Measurements from ENCODE around the gene LSM12.

LSM12 gene

GRCh38 chr17:44011876-44012275, 54.6 kb downstream of the LSM12 start:
- no peak for DNase-seq (ENCODE audit: low read depth)

GRCh38 chr17:44010966-44011647, 55.4 kb downstream of the LSM12 start:
- no peak overlapping the region for H3K4me3 ChIP-seq (ENCODE audit: low read length)
- no peak for TF ChIP-seq CTCF (conservative IDR thresholded peaks at IDR 0.05; ENCODE audit: low read length)
- DNase-seq (ENCODE audit: low read depth), result no peak

More at GRCh38 chr17:44011876-44012275, 54.6 kb downstream of the LSM12 start:
- no peak overlapping the region for H3K4me3 ChIP-seq (ENCODE audit: low read length)
- no peak for TF ChIP-seq CTCF (conservative IDR thresholded peaks at IDR 0.05; ENCODE audit: low read length)

GRCh38 chr17:44008205-44008909, 58.1 kb downstream of the LSM12 start:
- peak overlapping the region; percentile 74 for H3K4me3 ChIP-seq (ENCODE audit: low read length)
- TF ChIP-seq CTCF (conservative IDR thresholded peaks at IDR 0.05; ENCODE audit: low read length), result no peak
- DNase-seq (ENCODE audit: low read depth), result no peak

- H3K4me3 ChIP-seq (ENCODE audit: low read length), result peak overlapping the region; percentile 74
- TF ChIP-seq CTCF (conservative IDR thresholded peaks at IDR 0.05; ENCODE audit: low read length), result no peak
- no peak for DNase-seq (ENCODE audit: low read depth)
These were observed 58.9 kb downstream of the LSM12 start for GRCh38 chr17:44007346-44008204.

- peak; percentile 93 for DNase-seq (ENCODE audit: low read depth)
- TF ChIP-seq CTCF (conservative IDR thresholded peaks at IDR 0.05; ENCODE audit: low read length), result peak; percentile 62
- H3K4me3 ChIP-seq (ENCODE audit: low read length), result peak overlapping the region; percentile 74
These were observed 59.7 kb downstream of the LSM12 start for GRCh38 chr17:44006598-44007345.

- DNase-seq (ENCODE audit: low read depth), result no peak
- no peak for TF ChIP-seq CTCF (conservative IDR thresholded peaks at IDR 0.05; ENCODE audit: low read length)
- peak overlapping the region; percentile 74 for H3K4me3 ChIP-seq (ENCODE audit: low read length)
These were observed 60.2 kb downstream of the LSM12 start for GRCh38 chr17:44006272-44006597.

All from AG10803 (cell line).